Measurements from ENCODE around the gene NCOR2. TPM values are rescaled to one million over a fixed set of nuclear protein-coding genes. Genes with fewer than 3 reads are reported as not detected.

The NCOR2 gene
- total and polyA plus RNA-seq, 10 of the 15 experiments (the other 5 are each of a cell fraction or from before 2014, with no cell fraction given) = 0.43 to 179 (median 14.9) TPM

- no peaks in the 10 kb centered on the region for H3K27me3 ChIP-seq (replicated peaks in 1 of 2; ENCODE audit: control insufficient read depth in 2 of 2, insufficient read depth in 2 of 2, low read length in 1 of 2)
- 0 out of 2 replicates have a peak overlapping the region, but pooled peaks have one; percentile 2 for H3K4me2 ChIP-seq (ENCODE audit: control insufficient read depth, insufficient read depth)
- POLR2A ChIA-PET = interaction anchor here (4.0 kb wide), 1 partner anchor 12 kb away, joined by 31 read pairs; the partner anchor contains the start of gene NCOR2
- SMC1A ChIA-PET (ENCODE audit: uncharacterized antibody, unreplicated experiment) = interaction anchor here (2.3 to 6.3 kb wide), 2 partner anchors 8 to 10 kb away, joined by 6 to 48 read pairs; no protein-coding TSS in a partner anchor
- no peak overlapping the region for H3K4me3 ChIP-seq
- H3K36me3 ChIP-seq (ENCODE audit: control insufficient read depth in 2 of 2, insufficient read depth in 2 of 2, low read length in 1 of 2) = peaks cover 0 to 8% of the 10 kb centered on the region in 2 experiments; a peak in 2 of 4 replicates
- RAD21 ChIA-PET (ENCODE audit: unreplicated experiment) = interaction anchor here (4.3 kb wide), 1 partner anchor 10 kb away, joined by 37 read pairs; no protein-coding TSS in a partner anchor
- H3K79me2 ChIP-seq (ENCODE audit: control insufficient read depth, insufficient read depth, low read length) = peaks cover 97% of the 10 kb centered on the region
- FAIRE-seq (no peak), DNase-seq (ENCODE audit: low read depth, low spot score) (no peak), ATAC-seq (no peak)
- no TSS peak for BruUV-seq (replicated peaks)
- H2AFZ ChIP-seq (ENCODE audit: control insufficient read depth, low read depth, low read length) = no peak overlapping the region
- no peaks in the 10 kb centered on the region for H3K9me3 ChIP-seq (replicated peaks; ENCODE audit: control insufficient read depth, insufficient read depth, low read length)
- H4K20me1 ChIP-seq (ENCODE audit: control insufficient read depth, insufficient read depth) = peaks cover 2% of the 10 kb centered on the region
- CTCF ChIA-PET = no interaction called here
- H3K9ac ChIP-seq (ENCODE audit: control insufficient read depth, insufficient read depth, low read length) = no peak overlapping the region
- intact Hi-C loops (cut with micrococcal nuclease; ENCODE audit: unreplicated experiment) = no loop called here
- WGBS (ENCODE audit: insufficient coverage, insufficient replicate concordance, low lambda C conversion rate, missing lambda C conversion rate) = 95% methylated on average over 18 of the region's 18 CpGs
- H3K4me1 ChIP-seq (ENCODE audit: control insufficient read depth, insufficient read depth, low read length) = peaks cover 65% of the 10 kb centered on the region
- in situ Hi-C loops (cut with MboI) = no loop called here
- no peak overlapping the region for H3K27ac ChIP-seq (ENCODE audit: control insufficient read depth, insufficient read depth)
- TF ChIP-seq ZBED1 (IDR thresholded peaks at IDR 0.05; ENCODE audit: borderline replicate concordance) (no peak), E4F1 (IDR thresholded peaks at IDR 0.05; ENCODE audit: borderline replicate concordance, partially characterized antibody) (no peak), IKZF1 (conservative IDR thresholded peaks at IDR 0.05) (no peak), NFYB (IDR thresholded peaks at IDR 0.05; ENCODE audit: insufficient read depth, low read depth, low read length) (no peak), KAT2A (conservative IDR thresholded peaks at IDR 0.05; ENCODE audit: control insufficient read depth, low read depth, low read length) (no peak), REST (IDR thresholded peaks at IDR 0.05; ENCODE audit: low read depth, low read length) (no peak), ZBTB4 (CRISPR knock-in tag; IDR thresholded peaks at IDR 0.05) (no peak), CBX5 (IDR thresholded peaks at IDR 0.05; ENCODE audit: low read depth) (no peak), E2F4 (IDR thresholded peaks at IDR 0.05; ENCODE audit: low read depth, low read length) (no peak), YY1 (IDR thresholded peaks at IDR 0.05; ENCODE audit: low read depth, low read length) (no peak), MTA2 (IDR thresholded peaks at IDR 0.05; ENCODE audit: low read depth) (no peak)
Observed at GRCh38 chr12:124553862-124554428, 13.5 kb downstream of the NCOR2 start.
